H1 (cell line): ENCODE results near the gene NDUFB8. TPM values are rescaled to one million over a fixed set of nuclear protein-coding genes. Genes with fewer than 3 reads are reported as not detected.
A peak's percentile ranks its signal among the peaks of the same experiment; 100 is the strongest.

Experiments used
- CTCF ChIA-PET: fragments of 300-600 bp; sonication (Branson Sonifier 250); formaldehyde crosslinking; loops from one replicate; lab custom pipeline; 2021; ENCODE audit not compliant: partially characterized antibody; lab: Charles Lee
- POLR2A ChIA-PET: fragments of 300-600 bp; sonication (Branson Sonifier 250); formaldehyde crosslinking; loops from one replicate; lab custom pipeline; 2021; ENCODE audit warnings: inconsistent platforms; ENCODE audit not compliant: partially characterized antibody; lab: Charles Lee
- DNase-seq, 2 experiments: peaks; one replicate each; pipeline versions ENCODE4 v3.0.0 to v3.0.0-alpha.2; 2010 to 2022; ENCODE audit warnings: low spot score in 2 of 2, low read depth in 1 of 2, mixed read lengths in 1 of 2
- FAIRE-seq: peaks from 2 replicates; lab custom pipeline; 2011; peaks lifted over from hg19 to GRCh38; lab: Jason Lieb, UNC
- H2AFZ ChIP-seq: 2 replicates; pipeline ENCODE4 v1.8.1; 2012; ENCODE audit warnings: low read length, inconsistent platforms
- H2AK5ac ChIP-seq: 2 replicates; pipeline ENCODE4 v1.6.1; 2013; ENCODE audit warnings: low read depth, low read length
- H2BK120ac ChIP-seq: replicated peaks from 2 replicates; pipeline ENCODE3; 2013; ENCODE audit warnings: low read depth, low read length, inconsistent platforms
- H2BK12ac ChIP-seq: 2 replicates; pipeline ENCODE4 v1.6.1; 2013; ENCODE audit warnings: low read depth, low read length
- H2BK15ac ChIP-seq: 2 replicates; pipeline ENCODE4 v1.6.1; 2013; ENCODE audit warnings: low read length
- H2BK20ac ChIP-seq: 2 replicates; pipeline ENCODE4 v1.6.1; 2013; ENCODE audit warnings: low read length
- H2BK5ac ChIP-seq: 2 replicates; pipeline ENCODE4 v1.6.1; 2013; ENCODE audit warnings: low read depth, low read length
- H3K14ac ChIP-seq: 2 replicates; pipeline ENCODE4 v1.6.1; 2013; ENCODE audit warnings: inconsistent platforms; ENCODE audit not compliant: insufficient read length
- H3K18ac ChIP-seq: 2 replicates; pipeline ENCODE4 v1.6.1; 2013; ENCODE audit warnings: low read length; ENCODE audit errors: extremely low read depth
- H3K23ac ChIP-seq: 2 replicates; pipeline ENCODE4 v1.6.1; 2013; ENCODE audit warnings: inconsistent platforms; ENCODE audit not compliant: insufficient read length
- H3K23me2 ChIP-seq: 2 replicates; pipeline ENCODE4 v1.6.1; 2013; ENCODE audit warnings: low read depth, low read length
- H3K27ac ChIP-seq: 2 replicates; pipeline ENCODE4 v1.6.1; 2011; ENCODE audit warnings: low read depth, low read length, inconsistent platforms
- H3K27me3 ChIP-seq, 4 experiments: replicated peaks in 1 of 4; 1 replicate in 1 of 4; 2 replicates in 3 of 4; pipeline versions ENCODE4 v1.6.1 to v1.8.1; 2011 to 2013; ENCODE audit warnings: low read length in 3 of 4, mild to moderate bottlenecking in 3 of 4, inconsistent platforms in 2 of 4, mixed read lengths in 2 of 4, moderate library complexity in 1 of 4; ENCODE audit not compliant: control insufficient read depth in 3 of 4, insufficient read depth in 3 of 4; ENCODE audit errors: extremely low read depth in 1 of 4
- H3K36me3 ChIP-seq, 4 experiments: 2 replicates each; pipeline versions ENCODE4 v1.6.1 to v1.8.1; 2011 to 2013; ENCODE audit warnings: mild to moderate bottlenecking in 4 of 4, low read length in 3 of 4, moderate library complexity in 2 of 4, control low read depth in 1 of 4, inconsistent platforms in 1 of 4; ENCODE audit not compliant: insufficient read depth in 4 of 4, control insufficient read depth in 2 of 4
- H3K4ac ChIP-seq: replicated peaks from 2 replicates; pipeline ENCODE3; 2013; ENCODE audit warnings: low read length, low read depth, mixed read lengths, inconsistent platforms; ENCODE audit not compliant: insufficient read length
- H3K4me1 ChIP-seq, 4 experiments: replicated peaks in 1 of 4; 1 replicate in 1 of 4; 2 replicates in 3 of 4; pipeline versions ENCODE4 v1.6.1 to v1.8.1; 2011 to 2013; ENCODE audit warnings: low read length in 3 of 4, inconsistent platforms in 2 of 4, mixed read lengths in 1 of 4; ENCODE audit not compliant: insufficient read depth in 4 of 4, control insufficient read depth in 3 of 4
- H3K4me2 ChIP-seq, 2 experiments: 2 replicates each; pipeline versions ENCODE4 v1.6.1 to v1.8.1; 2011 to 2013; ENCODE audit warnings: low read depth in 2 of 2, low read length in 2 of 2, control low read depth in 1 of 2, inconsistent platforms in 1 of 2, mild to moderate bottlenecking in 1 of 2; ENCODE audit not compliant: insufficient read depth in 1 of 2
- H3K4me3 ChIP-seq, 4 experiments: fragments of 200-600, 300-600 bp in 1 of 4; sonication (generic), shearing (Covaris generic), sonication (Bioruptor Twin) in 1 of 4; 2 replicates each; pipeline versions ENCODE4 v1.5.1 to v1.8.1; 2011 to 2016; ENCODE audit warnings: low read length in 4 of 4, low read depth in 3 of 4, control low read depth in 2 of 4, inconsistent platforms in 2 of 4, mild to moderate bottlenecking in 2 of 4, mixed read lengths in 1 of 4, moderate library complexity in 1 of 4; ENCODE audit not compliant: insufficient read depth in 2 of 4; ENCODE audit errors: extremely low read depth in 1 of 4
- H3K56ac ChIP-seq: replicated peaks from 2 replicates; pipeline ENCODE3; 2013; ENCODE audit warnings: low read depth, mild to moderate bottlenecking, mixed read lengths, low read length, inconsistent platforms; ENCODE audit not compliant: insufficient read length
- H3K79me1 ChIP-seq: 2 replicates; pipeline ENCODE4 v1.6.1; 2013; ENCODE audit warnings: low read depth, low read length, control low read depth
- H3K79me2 ChIP-seq, 2 experiments: 2 replicates each; pipeline versions ENCODE4 v1.6.1 to v1.8.1; 2012 to 2013; ENCODE audit warnings: low read length in 2 of 2, mild to moderate bottlenecking in 2 of 2, inconsistent platforms in 1 of 2; ENCODE audit not compliant: insufficient read depth in 2 of 2, control insufficient read depth in 1 of 2
- H3K9ac ChIP-seq, 4 experiments: replicated peaks in 1 of 4; 1 replicate in 1 of 4; 2 replicates in 3 of 4; pipeline versions ENCODE4 v1.6.1 to v1.8.1; 2011 to 2013; ENCODE audit warnings: low read depth in 3 of 4, low read length in 3 of 4, control low read depth in 2 of 4, mild to moderate bottlenecking in 2 of 4, moderate library complexity in 2 of 4, inconsistent platforms in 1 of 4; ENCODE audit errors: extremely low read depth in 1 of 4
- H3K9me3 ChIP-seq, 2 experiments: 2 replicates each; pipeline versions ENCODE4 v1.6.1 to v1.8.1; 2012 to 2013; ENCODE audit warnings: mild to moderate bottlenecking in 2 of 2, moderate library complexity in 2 of 2, control low read depth in 1 of 2, inconsistent platforms in 1 of 2, low read depth in 1 of 2, low read length in 1 of 2, mixed read lengths in 1 of 2; ENCODE audit not compliant: insufficient read depth in 2 of 2
- H4K20me1 ChIP-seq, 2 experiments: replicated peaks in 1 of 2; 2 replicates each; pipeline versions ENCODE3 to v1.8.1; 2011 to 2013; ENCODE audit warnings: inconsistent platforms in 2 of 2, low read length in 2 of 2, mild to moderate bottlenecking in 1 of 2; ENCODE audit not compliant: insufficient read depth in 2 of 2, control insufficient read depth in 1 of 2
- H4K5ac ChIP-seq: 2 replicates; pipeline ENCODE4 v1.6.1; 2013; ENCODE audit warnings: low read length, low read depth, mixed read lengths, inconsistent platforms; ENCODE audit not compliant: insufficient read length
- H4K8ac ChIP-seq: 2 replicates; pipeline ENCODE4 v1.8.0; 2013; ENCODE audit warnings: mild to moderate bottlenecking, moderate library complexity, low read length, inconsistent platforms; ENCODE audit not compliant: insufficient read depth; ENCODE audit errors: extremely low read depth
- H4K91ac ChIP-seq: replicated peaks from 2 replicates; pipeline ENCODE3; 2013; ENCODE audit warnings: low read length, mixed read lengths, inconsistent platforms; ENCODE audit not compliant: insufficient read length
- GABPA ChIP-seq: IDR thresholded peaks from 2 replicates; pipeline ENCODE4 v1.6.1; 2011; ENCODE audit warnings: mild to moderate bottlenecking, low read length, moderate library complexity, borderline replicate concordance; ENCODE audit not compliant: insufficient read depth
- TBP ChIP-seq: IDR thresholded peaks from 2 replicates; pipeline ENCODE4 v1.6.1; 2011; ENCODE audit warnings: low read depth, low read length, improper control_type of control experiment
- WGBS, 2 experiments: shearing (Covaris generic) in 1 of 2; methylation state at CpG; one replicate each; pipeline versions ENCODE4 v1.1.6 to v1.1.7; 2013 to 2015; ENCODE audit warnings: low lambda C conversion rate in 2 of 2, mixed read lengths in 2 of 2, inconsistent platforms in 1 of 2, low coverage in 1 of 2, missing lambda C conversion rate in 1 of 2; ENCODE audit not compliant: insufficient replicate concordance in 2 of 2, insufficient coverage in 1 of 2, insufficient read length in 1 of 2; ENCODE audit errors: extremely low coverage in 1 of 2, missing lambda C conversion rate in 1 of 2; 5-methylcytosine and 5-hydroxymethylcytosine counted together
- polyA plus RNA-seq, 7 experiments: library from polyadenylated mRNA; depleted of rRNA in 3 of 7; stranded (reverse) in 5 of 7; unstranded in 2 of 7; fragments of >200 nt in 5 of 7; fragments of 200-250 nt in 2 of 7; gene quantifications; 1 replicate in 5 of 7; 2 replicates in 1 of 7; 4 replicates in 1 of 7; pipeline versions ENCODE4 v1.2.1 to v1.2.3, GENCODE V29; 2011 to 2013; ENCODE audit warnings: missing spikeins in 2 of 7, mixed read lengths in 2 of 7
- total RNA-seq: library from RNA; stranded (reverse); fragmentation: NEBNext Ultra II Directional; extraction: Animal tissue kit (Norgen Biotek cat#: 25700); gene quantifications from 2 replicates; pipeline ENCODE4 v1.2.1, GENCODE V29; 2021

Gene NDUFB8
- total and polyA plus RNA-seq, 2 of the 8 experiments (the other 6 are each of a cell fraction or from before 2014, with no cell fraction given), result 175 to 455 TPM

DNA sequence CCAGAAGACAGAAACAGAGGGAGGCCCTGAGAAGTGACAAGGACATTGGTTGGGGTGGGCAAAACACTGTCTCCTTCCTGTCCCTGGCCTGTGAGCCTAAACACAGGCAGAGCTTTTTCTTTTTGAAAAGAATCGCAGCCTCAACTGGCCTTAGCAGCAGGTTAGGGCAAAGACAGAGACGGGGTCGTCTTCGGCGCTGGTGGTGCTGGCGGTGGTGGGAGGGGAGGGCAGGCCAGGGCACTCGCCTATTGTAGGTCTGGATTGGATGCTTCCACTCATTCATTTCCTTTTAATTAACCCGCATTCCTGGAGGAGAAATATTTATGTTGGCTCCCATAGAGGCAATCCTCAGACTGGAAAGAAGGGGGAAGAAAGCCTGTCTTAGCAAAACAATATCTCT, 44.3 kb downstream of the NDUFB8 start:
- Histone ChIP-seq H4K91ac (no peak overlapping the region), H2BK12ac (no peak overlapping the region; the same call in none of the 2 replicates), H3K23me2 (peaks cover 11% of the 10 kb centered on the region), H3K4me1 (peaks cover 15 to 29% (median 21%) of the 10 kb centered on the region in 4 experiments), H2BK15ac (no peak overlapping the region), H3K79me2 (no peaks in the 10 kb centered on the region), H3K4me3 (peak overlapping the region in 1 of 4 experiments; percentile 33; a peak in 2 of 8 replicates), H2AK5ac (peak overlapping the region; percentile 82; the same call in 1 of the 2 replicates), H2BK20ac (no peak overlapping the region), H3K9ac (no peak overlapping the region), H3K79me1 (0 out of 2 replicates have a peak, but pooled peaks cover 2% of the 10 kb centered on the region), H2AFZ (no peak overlapping the region), H3K4ac (no peak overlapping the region), H3K18ac (peak overlapping the region; percentile 62; the same call in 1 of the 2 replicates), H4K5ac (no peak overlapping the region), H4K8ac (no peak overlapping the region), H3K27me3 (peaks cover 83 to 93% (median 92%) of the 10 kb centered on the region in 4 experiments), H4K20me1 (peaks cover 21 to 27% of the 10 kb centered on the region in 2 experiments), H2BK5ac (0 out of 2 replicates have a peak overlapping the region, but pooled peaks have one; percentile 7), H3K23ac (no peak overlapping the region), H3K14ac (no peak overlapping the region), H3K36me3 (peaks cover 0 to 10% (median 3%) of the 10 kb centered on the region in 4 experiments; a peak in 4 of 8 replicates), H2BK120ac (no peak overlapping the region), H3K9me3 (no peaks in the 10 kb centered on the region), H3K27ac (no peak overlapping the region), H3K56ac (no peak overlapping the region), H3K4me2 (peak overlapping the region; percentile 55 to 56)
- 4% methylated on average over 8 of the region's 8 CpGs; no CpG with 5 or more reads in 1 of the 2 experiments for WGBS, 2 experiments
- FAIRE-seq, result no peak
- DNase-seq, result peak in 1 of 2 experiments; percentile 64
- ChIA-PET POLR2A (interaction anchor here (0.9 to 2.5 kb wide), 7 partner anchors 9 to 143 kb away, joined by 3 to 9 read pairs (median 5); no protein-coding TSS in a partner anchor), CTCF (interaction anchor here (0.8 to 10.7 kb wide), 10 partner anchors 8 to 181 kb away, joined by 3 to 163 read pairs (median 3); partner anchors contain the start of gene SEC31B)
- 0 out of 2 replicates have a peak, but pooled peaks have one; percentile 1 for TF ChIP-seq TBP
- TF ChIP-seq GABPA, result no peak
